HEK293T (cell line): ENCODE results near the gene DLX3.

ENCODE experiments used
- CTCF ChIA-PET: fragments of 350-600 bp; formaldehyde crosslinking; extraction: SDS; loops from one replicate; lab custom pipeline; 2021; ENCODE audit warnings: antibody characterized with exemption, inconsistent platforms; lab: Yijun Ruan, JAX
- POLR2A ChIA-PET: fragments of 350-600 bp; formaldehyde crosslinking; extraction: SDS; loops from one replicate; lab custom pipeline; 2020; ENCODE audit warnings: antibody characterized with exemption, inconsistent platforms; lab: Yijun Ruan, JAX
- DNase-seq: peaks from one replicate; pipeline ENCODE4 v3.0.0; 2012; ENCODE audit warnings: mixed read lengths; ENCODE audit errors: extremely low spot score
- ARNT ChIP-seq: fragments of 450-650 bp; IDR thresholded peaks from 2 replicates; pipeline ENCODE4 v1.6.1; 2017; ENCODE audit warnings: mild to moderate bottlenecking
- BHLHE40 ChIP-seq: fragments of 450-650 bp; IDR thresholded peaks from 2 replicates; pipeline ENCODE4 v1.6.1; 2016; ENCODE audit warnings: mild to moderate bottlenecking, moderate library complexity, borderline replicate concordance
- CTBP1 ChIP-seq: fragments of 450-650 bp; IDR thresholded peaks from 2 replicates; pipeline ENCODE4 v1.6.1; 2016; ENCODE audit warnings: borderline replicate concordance
- ELF4 ChIP-seq: fragments of 450-650 bp; IDR thresholded peaks from 2 replicates; pipeline ENCODE4 v1.6.1; 2017; ENCODE audit warnings: antibody characterized with exemption
- FOXA1 ChIP-seq: fragments of 450-650 bp; IDR thresholded peaks from 2 replicates; pipeline ENCODE4 v1.6.1; 2016; ENCODE audit warnings: mild to moderate bottlenecking
- FOXK2 ChIP-seq: fragments of 450-650 bp; IDR thresholded peaks from 2 replicates; pipeline ENCODE4 v1.6.1; 2016; ENCODE audit warnings: mild to moderate bottlenecking
- FOXM1 ChIP-seq: fragments of 450-650 bp; IDR thresholded peaks from 2 replicates; pipeline ENCODE4 v1.6.1; 2017; ENCODE audit warnings: mild to moderate bottlenecking, borderline replicate concordance
- HDGF ChIP-seq: fragments of 450-650 bp; IDR thresholded peaks from 2 replicates; pipeline ENCODE4 v1.6.1; 2017; ENCODE audit warnings: antibody characterized with exemption, borderline replicate concordance
- L3MBTL2 ChIP-seq: fragments of 450-650 bp; conservative IDR thresholded peaks from 2 replicates; pipeline ENCODE4 v1.6.1; 2016; ENCODE audit warnings: mild to moderate bottlenecking
- LEF1 ChIP-seq: fragments of 450-650 bp; IDR thresholded peaks from 2 replicates; pipeline ENCODE4 v1.6.1; 2017; ENCODE audit warnings: mild to moderate bottlenecking, borderline replicate concordance
- NFRKB ChIP-seq: fragments of 450-650 bp; IDR thresholded peaks from 2 replicates; pipeline ENCODE4 v1.6.1; 2016; ENCODE audit warnings: mild to moderate bottlenecking, moderate library complexity
- PKNOX1 ChIP-seq: fragments of 450-650 bp; IDR thresholded peaks from 2 replicates; pipeline ENCODE4 v1.6.1; 2016
- SP1 ChIP-seq: fragments of 450-650 bp; IDR thresholded peaks from 2 replicates; pipeline ENCODE4 v1.6.1; 2017
- SUZ12 ChIP-seq: fragments of 450-650 bp; IDR thresholded peaks from 2 replicates; pipeline ENCODE4 v1.6.1; 2016; ENCODE audit warnings: mild to moderate bottlenecking
- TARDBP ChIP-seq: fragments of 450-650 bp; IDR thresholded peaks from 2 replicates; pipeline ENCODE4 v1.6.1; 2016
- ZNF384 ChIP-seq: fragments of 450-650 bp; IDR thresholded peaks from 2 replicates; pipeline ENCODE4 v1.6.1; 2016

Gene DLX3

GRCh38 chr17:50026046-50026675, 31.1 kb upstream of the DLX3 start:
- POLR2A ChIA-PET = interaction anchor here (1.5 kb wide), 1 partner anchor 34 kb away, joined by 3 read pairs; no protein-coding TSS in a partner anchor
- no peak for TF ChIP-seq NFRKB
- TF ChIP-seq FOXA1 = no peak
- no peak for TF ChIP-seq SUZ12
- TF ChIP-seq ZNF384 = no peak
- no peak for TF ChIP-seq ELF4
- no peak for TF ChIP-seq HDGF
- no peak for TF ChIP-seq CTBP1
- no peak for TF ChIP-seq L3MBTL2
- TF ChIP-seq LEF1 = no peak
- no peak for TF ChIP-seq SP1
- CTCF ChIA-PET = interaction anchor here (1.0 to 4.7 kb wide), 5 partner anchors 10 to 67 kb away, joined by 4 to 24 read pairs (median 4); no protein-coding TSS in a partner anchor
- no peak for DNase-seq

GRCh38 chr17:50024808-50025207, 29.8 kb upstream of the DLX3 start:
- no peak for DNase-seq
- TF ChIP-seq SUZ12 (no peak), ELF4 (no peak), ZNF384 (no peak), HDGF (no peak), PKNOX1 (no peak), FOXA1 (no peak), FOXM1 (no peak), SP1 (no peak), BHLHE40 (no peak), CTBP1 (no peak), TARDBP (no peak), NFRKB (no peak), LEF1 (no peak)
- POLR2A ChIA-PET = no interaction called here
- CTCF ChIA-PET = interaction anchor here (2.0 to 4.7 kb wide), 2 partner anchors 63 to 69 kb away, joined by 8 to 24 read pairs; no protein-coding TSS in a partner anchor

- TF ChIP-seq LEF1 (0 out of 2 replicates have a peak, but pooled peaks have one; percentile 23), NFRKB (no peak; the same call in 1 of the 2 replicates)
- CTCF ChIA-PET = no interaction called here
- no peak for DNase-seq
- POLR2A ChIA-PET = no interaction called here
These were observed 28.5 kb upstream of the DLX3 start for GRCh38 chr17:50023520-50023919.

DNA sequence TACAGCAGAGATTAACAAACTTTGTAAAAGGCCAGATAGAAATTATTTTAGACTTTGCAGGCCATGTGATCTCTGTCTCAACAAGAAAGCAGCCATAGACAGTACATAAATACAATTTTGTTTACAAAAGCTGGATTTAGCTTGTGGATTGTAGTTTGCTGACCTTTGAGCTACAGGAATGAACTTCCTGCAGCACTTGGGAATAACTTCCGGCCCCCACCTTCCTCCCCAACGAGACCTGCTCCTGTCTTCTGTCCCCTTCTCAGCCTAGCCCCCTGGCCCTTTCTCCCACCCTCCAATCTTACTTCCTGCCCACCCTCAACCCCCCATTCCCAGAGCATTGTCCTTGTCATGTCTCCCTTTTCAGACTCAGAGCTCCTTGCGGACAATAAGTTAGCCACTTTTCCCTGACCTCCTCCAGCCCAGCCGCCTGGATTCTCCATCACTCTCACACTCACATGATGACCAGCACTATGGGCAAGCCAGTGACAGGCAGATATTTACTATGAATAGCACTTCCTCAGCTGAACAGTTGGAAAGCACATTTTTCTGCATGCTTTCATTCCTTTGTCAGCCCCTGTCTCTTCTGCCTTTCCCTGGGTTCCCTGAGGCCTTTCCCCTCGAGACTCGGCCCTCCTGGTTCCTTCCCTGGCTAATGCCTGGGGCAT, 27.6 kb upstream of the DLX3 start:
- no peak for TF ChIP-seq L3MBTL2
- no peak for TF ChIP-seq ARNT
- TF ChIP-seq NFRKB = no peak
- TF ChIP-seq HDGF = no peak
- TF ChIP-seq SP1 = no peak
- TF ChIP-seq ELF4 = no peak
- TF ChIP-seq ZNF384 = no peak
- TF ChIP-seq FOXM1 = no peak
- TF ChIP-seq FOXK2 = no peak
- no peak for TF ChIP-seq PKNOX1
- no peak for TF ChIP-seq SUZ12
- no peak for TF ChIP-seq BHLHE40
- TF ChIP-seq TARDBP = no peak
- no peak for TF ChIP-seq FOXA1
- TF ChIP-seq LEF1 = no peak
- TF ChIP-seq CTBP1 = no peak
- ChIA-PET POLR2A (no interaction called here), CTCF (interaction anchor here (1.2 kb wide), 2 partner anchors 65 to 72 kb away, joined by 3 read pairs; partner anchors contain the start of gene PDK2)
- no peak for DNase-seq

- no peak for TF ChIP-seq FOXA1
- no peak for TF ChIP-seq LEF1
- no peak for TF ChIP-seq HDGF
- CTCF ChIA-PET = interaction anchor here (1.2 kb wide), 2 partner anchors 66 to 73 kb away, joined by 3 read pairs; partner anchors contain the start of gene PDK2
- POLR2A ChIA-PET = no interaction called here
- no peak for DNase-seq
These were observed 26.8 kb upstream of the DLX3 start for GRCh38 chr17:50021681-50022370.

- POLR2A ChIA-PET = no interaction called here
- TF ChIP-seq FOXA1 (no peak), FOXM1 (no peak)
- no peak for DNase-seq
- CTCF ChIA-PET = interaction anchor here (0.6 kb wide), 1 partner anchor 10 kb away, joined by 5 read pairs; no protein-coding TSS in a partner anchor
These were observed 26.0 kb upstream of the DLX3 start for GRCh38 chr17:50020841-50021599.
